Measurements from ENCODE around the gene MUSK. TPM values are rescaled to one million over a fixed set of nuclear protein-coding genes. Genes with fewer than 3 reads are reported as not detected.

The MUSK gene
- total RNA-seq, 1 donor from 2014 or later = not detected

Other genes starting within 250 kb of the MUSK start
- gene SVEP1, start 89.0 kb upstream of the MUSK start, total RNA-seq (ENCODE audit: unreplicated experiment) = 0.10 TPM